Cardiac fibroblast (primary cell): ENCODE results near the gene SH2D4B.
"Not testable (repeated sequence)": the region's sequence is repeated elsewhere in the genome, so short reads cannot be mapped to it uniquely, and the experiment has no call there.

Experiments used
- DNase-seq, 2 donors: peaks; one replicate each; pipeline versions ENCODE4 v3.0.0 to v3.0.0-alpha.2; 2010; ENCODE audit warnings: low read depth in 2 of 2
- H3K4me3 ChIP-seq, 2 donors: replicated peaks in 1 of 2; 1 replicate in 1 of 2; 2 replicates in 1 of 2; pipeline ENCODE4 v1.5.1; 2011; ENCODE audit warnings: low read depth in 2 of 2, low read length in 2 of 2, mild to moderate bottlenecking in 2 of 2, moderate library complexity in 1 of 2
- TF ChIP-seq, protein P1 (sequence below): IDR thresholded peaks from one replicate; pipeline ENCODE4 v1.5.1; 2011; ENCODE audit warnings: low read depth, mild to moderate bottlenecking, low read length, inconsistent platforms

Gene SH2D4B

DNA sequence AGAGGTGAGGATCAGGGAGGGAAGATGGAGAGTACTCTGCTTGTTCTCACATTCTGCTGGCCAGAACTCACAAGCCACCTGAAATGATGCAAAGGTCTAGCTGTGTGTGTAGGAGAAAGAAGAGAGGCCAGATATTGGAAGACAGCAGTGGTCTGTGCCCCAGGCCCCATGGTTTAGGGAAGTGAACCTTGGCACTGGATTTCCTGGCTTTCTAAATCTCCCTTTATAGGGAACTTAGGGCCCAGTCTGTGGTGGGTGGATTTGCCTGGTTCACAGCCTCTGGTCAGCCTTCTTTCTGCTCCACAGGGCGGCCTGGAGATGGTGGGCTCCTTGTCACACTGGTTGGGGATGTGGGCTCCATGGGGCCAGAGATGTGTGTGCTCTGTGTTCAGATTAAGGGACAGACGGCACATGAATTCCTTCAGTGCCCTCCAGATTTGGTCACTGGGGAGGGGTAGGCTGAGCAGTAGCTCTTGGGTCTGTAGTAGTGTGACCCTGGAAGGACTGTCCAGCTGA is 9.5 kb upstream of the SH2D4B start:
- no peak for DNase-seq
- no peak overlapping the region for H3K4me3 ChIP-seq
- TF ChIP-seq, protein P1, sequence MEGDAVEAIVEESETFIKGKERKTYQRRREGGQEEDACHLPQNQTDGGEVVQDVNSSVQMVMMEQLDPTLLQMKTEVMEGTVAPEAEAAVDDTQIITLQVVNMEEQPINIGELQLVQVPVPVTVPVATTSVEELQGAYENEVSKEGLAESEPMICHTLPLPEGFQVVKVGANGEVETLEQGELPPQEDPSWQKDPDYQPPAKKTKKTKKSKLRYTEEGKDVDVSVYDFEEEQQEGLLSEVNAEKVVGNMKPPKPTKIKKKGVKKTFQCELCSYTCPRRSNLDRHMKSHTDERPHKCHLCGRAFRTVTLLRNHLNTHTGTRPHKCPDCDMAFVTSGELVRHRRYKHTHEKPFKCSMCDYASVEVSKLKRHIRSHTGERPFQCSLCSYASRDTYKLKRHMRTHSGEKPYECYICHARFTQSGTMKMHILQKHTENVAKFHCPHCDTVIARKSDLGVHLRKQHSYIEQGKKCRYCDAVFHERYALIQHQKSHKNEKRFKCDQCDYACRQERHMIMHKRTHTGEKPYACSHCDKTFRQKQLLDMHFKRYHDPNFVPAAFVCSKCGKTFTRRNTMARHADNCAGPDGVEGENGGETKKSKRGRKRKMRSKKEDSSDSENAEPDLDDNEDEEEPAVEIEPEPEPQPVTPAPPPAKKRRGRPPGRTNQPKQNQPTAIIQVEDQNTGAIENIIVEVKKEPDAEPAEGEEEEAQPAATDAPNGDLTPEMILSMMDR = no peak

GRCh38 chr10:80528901-80529300 is 8.8 kb upstream of the SH2D4B start:
- TF ChIP-seq, protein P1 = no peak
- no peak for DNase-seq
- H3K4me3 ChIP-seq = no peak overlapping the region

GRCh38 chr10:80529604-80530003 is 8.1 kb upstream of the SH2D4B start:
- H3K4me3 ChIP-seq = no peak overlapping the region
- DNase-seq = no peak
- TF ChIP-seq, protein P1 = no peak

DNA sequence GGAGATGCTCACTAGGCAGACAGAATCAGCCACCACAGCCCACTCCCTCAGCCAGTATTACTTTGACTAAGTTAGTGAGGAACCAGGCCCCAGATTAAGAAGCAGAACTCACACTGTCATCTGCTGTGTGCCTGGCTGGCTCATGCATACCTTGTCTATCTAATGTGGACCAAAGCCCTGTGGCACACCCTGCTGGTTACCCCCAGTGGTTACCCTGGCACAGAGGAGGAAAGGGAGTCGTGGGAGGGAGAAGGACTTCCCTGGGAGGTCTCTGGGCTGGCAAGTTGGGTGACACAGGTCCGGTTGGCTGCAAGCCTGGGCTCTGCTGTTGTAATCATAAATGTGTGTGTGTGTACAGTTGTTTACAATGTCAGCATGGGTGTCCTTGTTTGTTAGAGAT is 7.5 kb upstream of the SH2D4B start:
- H3K4me3 ChIP-seq = no peak overlapping the region
- TF ChIP-seq, protein P1 = peak; percentile 38
- peak; percentile 48 to 53 for DNase-seq

DNA sequence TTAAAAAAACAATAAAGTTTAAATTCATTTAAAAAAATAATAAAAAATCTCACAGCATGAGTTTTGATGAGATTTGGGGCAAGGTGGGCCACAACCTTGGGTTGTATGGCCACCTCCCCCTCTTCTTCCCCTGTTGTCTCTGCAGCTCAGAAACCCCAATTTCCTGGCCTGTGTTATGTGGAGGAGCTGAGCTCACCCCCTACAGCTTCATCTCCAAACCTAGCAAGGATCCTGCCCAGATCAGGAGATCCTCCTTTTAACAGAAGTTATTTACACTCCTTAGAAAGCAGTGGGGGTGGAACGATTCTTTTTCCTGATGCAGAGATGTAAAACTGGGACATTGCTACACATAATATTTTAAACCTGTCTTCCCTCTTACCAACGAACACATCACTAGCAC is 6.9 kb upstream of the SH2D4B start:
- H3K4me3 ChIP-seq = no peak overlapping the region
- TF ChIP-seq, protein P1 = no peak
- DNase-seq = no peak

GRCh38 chr10:80532571-80532970 is 5.1 kb upstream of the SH2D4B start:
- no peak for DNase-seq
- TF ChIP-seq, protein P1 = no peak
- no peak overlapping the region for H3K4me3 ChIP-seq

DNA sequence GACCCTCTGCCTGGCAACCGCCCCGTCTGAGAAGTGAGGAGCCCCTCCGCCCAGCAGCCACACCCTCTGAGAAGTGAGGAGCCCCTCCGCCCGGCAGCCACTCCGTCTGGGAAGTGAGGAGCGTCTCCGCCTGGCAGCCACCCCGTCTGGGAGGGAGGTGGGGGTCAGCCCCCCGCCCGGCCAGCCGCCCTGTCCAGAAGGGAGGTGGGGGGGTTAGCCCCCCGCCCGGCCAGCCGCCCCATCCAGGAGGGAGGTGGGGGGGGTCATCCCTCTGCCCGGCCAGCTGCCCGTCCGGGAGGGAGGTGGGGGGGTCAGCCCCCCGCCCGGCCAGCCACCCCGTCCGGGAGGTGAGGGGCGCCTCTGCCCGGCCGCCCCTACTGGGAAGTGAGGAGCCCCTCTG is 3.6 kb upstream of the SH2D4B start:
- not testable (repeated sequence) for DNase-seq, H3K4me3 ChIP-seq

GRCh38 chr10:80534646-80535045 is 3.1 kb upstream of the SH2D4B start:
- DNase-seq, H3K4me3 ChIP-seq: not testable (repeated sequence)
